ENCODE results near the gene SZRD1. TPM values are rescaled to one million over a fixed set of nuclear protein-coding genes. Genes with fewer than 3 reads are reported as not detected.

Gene SZRD1
- total and polyA plus RNA-seq, 2 of the 8 experiments (the other 6 are each of a cell fraction or from before 2014, with no cell fraction given) = 97.8 to 108 TPM

- TF ChIP-seq ZNF274 (IDR thresholded peaks at IDR 0.05; ENCODE audit: borderline replicate concordance, extremely low read depth, low read length) (no peak), HDAC6 (IDR thresholded peaks at IDR 0.05; ENCODE audit: low read depth, low read length) (no peak), POLR2A (IDR thresholded peaks at IDR 0.05; ENCODE audit: control extremely low read depth in 1 of 2, low read depth in 2 of 2, low read length in 2 of 2) (no peak), MAX (IDR thresholded peaks at IDR 0.05) (no peak), BCL11A (IDR thresholded peaks at IDR 0.05; ENCODE audit: low read depth in 2 of 2, low read length in 2 of 2) (no peak)
Observed at GRCh38 chr1:16385659-16386453, 18.8 kb downstream of the SZRD1 start (continued).

Measured in H1 (cell line).